WERI-Rb-1 (cell line): ENCODE data around the gene C6orf15.

Source experiments
- DNase-seq: peaks from one replicate; pipeline ENCODE4 v3.0.0-alpha.2; 2020
- H3K27ac ChIP-seq: fragments of 250-450 bp; sonication (Bioruptor Pico); 2 replicates; pipeline ENCODE4 v1.5.1; 2020; ENCODE audit warnings: mild to moderate bottlenecking, moderate library complexity
- H3K27me3 ChIP-seq: fragments of 250-450 bp; sonication (Bioruptor Pico); 2 replicates; pipeline ENCODE4 v1.5.1; 2021; ENCODE audit warnings: mild to moderate bottlenecking, low read depth, moderate library complexity; ENCODE audit not compliant: insufficient read depth, severe bottlenecking
- H3K36me3 ChIP-seq: fragments of 250-450 bp; sonication (Bioruptor Pico); 2 replicates; pipeline ENCODE4 v1.5.1; 2020; ENCODE audit warnings: mild to moderate bottlenecking, moderate library complexity
- H3K4me3 ChIP-seq: 2 replicates; pipeline ENCODE4 v1.5.1; 2011; ENCODE audit warnings: low read depth, mild to moderate bottlenecking, control low read depth, low read length
- H3K9me3 ChIP-seq: fragments of 250-450 bp; sonication (Bioruptor Pico); 2 replicates; pipeline ENCODE4 v1.5.1; 2021; ENCODE audit warnings: mild to moderate bottlenecking, moderate library complexity; ENCODE audit not compliant: severe bottlenecking
- TF ChIP-seq, protein P1 (sequence below): IDR thresholded peaks from 2 replicates; pipeline ENCODE4 v1.5.1; 2011; ENCODE audit warnings: low read depth, mild to moderate bottlenecking, control low read depth, inconsistent platforms, low read length

The C6orf15 gene

DNA sequence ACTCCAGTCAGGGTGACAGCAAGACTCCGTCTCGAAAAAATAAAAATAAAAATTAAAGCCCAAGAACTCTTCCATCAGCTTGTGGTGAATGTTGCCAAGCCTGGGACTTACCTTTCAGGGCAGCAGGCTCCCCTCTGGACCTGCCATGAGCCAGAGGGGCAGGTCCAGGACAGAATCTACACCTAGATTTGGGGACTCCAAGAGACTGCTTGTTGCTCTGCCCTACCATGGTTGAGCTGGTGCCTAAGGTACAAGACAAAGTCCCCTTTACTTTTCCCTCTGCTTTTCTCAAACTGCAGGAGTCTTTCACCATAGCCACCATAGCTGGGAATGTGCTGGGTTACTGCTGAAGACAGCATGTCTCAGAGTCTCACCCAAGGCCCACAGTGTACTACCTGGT is 9.2 kb downstream of the C6orf15 start:
- no peak for DNase-seq
- no peak overlapping the region for H3K4me3 ChIP-seq
- TF ChIP-seq, protein P1, sequence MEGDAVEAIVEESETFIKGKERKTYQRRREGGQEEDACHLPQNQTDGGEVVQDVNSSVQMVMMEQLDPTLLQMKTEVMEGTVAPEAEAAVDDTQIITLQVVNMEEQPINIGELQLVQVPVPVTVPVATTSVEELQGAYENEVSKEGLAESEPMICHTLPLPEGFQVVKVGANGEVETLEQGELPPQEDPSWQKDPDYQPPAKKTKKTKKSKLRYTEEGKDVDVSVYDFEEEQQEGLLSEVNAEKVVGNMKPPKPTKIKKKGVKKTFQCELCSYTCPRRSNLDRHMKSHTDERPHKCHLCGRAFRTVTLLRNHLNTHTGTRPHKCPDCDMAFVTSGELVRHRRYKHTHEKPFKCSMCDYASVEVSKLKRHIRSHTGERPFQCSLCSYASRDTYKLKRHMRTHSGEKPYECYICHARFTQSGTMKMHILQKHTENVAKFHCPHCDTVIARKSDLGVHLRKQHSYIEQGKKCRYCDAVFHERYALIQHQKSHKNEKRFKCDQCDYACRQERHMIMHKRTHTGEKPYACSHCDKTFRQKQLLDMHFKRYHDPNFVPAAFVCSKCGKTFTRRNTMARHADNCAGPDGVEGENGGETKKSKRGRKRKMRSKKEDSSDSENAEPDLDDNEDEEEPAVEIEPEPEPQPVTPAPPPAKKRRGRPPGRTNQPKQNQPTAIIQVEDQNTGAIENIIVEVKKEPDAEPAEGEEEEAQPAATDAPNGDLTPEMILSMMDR: no peak
- no peak overlapping the region for H3K27ac ChIP-seq
- no peaks in the 10 kb centered on the region for H3K9me3 ChIP-seq
- no peaks in the 10 kb centered on the region for H3K36me3 ChIP-seq
- no peaks in the 10 kb centered on the region for H3K27me3 ChIP-seq

DNA sequence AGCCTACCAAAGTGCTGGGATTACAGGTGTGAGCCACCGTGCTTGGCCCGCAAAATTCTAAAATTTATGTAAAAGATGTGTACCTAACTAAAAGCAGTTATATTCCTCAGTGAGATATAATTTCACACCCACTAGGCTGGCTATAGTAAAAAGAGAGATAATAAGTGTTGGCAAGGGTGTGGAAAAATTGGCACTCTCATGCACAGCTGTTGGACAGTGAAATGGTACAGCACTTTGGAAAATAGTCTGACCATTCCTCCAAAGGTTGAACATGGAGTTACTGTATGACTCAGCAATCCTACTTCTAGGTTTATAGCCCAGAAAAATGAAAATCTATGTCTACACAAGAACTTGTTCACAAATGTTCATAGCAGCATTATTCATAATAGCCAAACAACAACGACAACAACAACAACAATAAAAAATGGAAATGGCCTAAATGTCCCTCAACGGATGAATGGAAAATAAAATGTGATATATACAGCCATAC is 13.9 kb downstream of the C6orf15 start:
- H3K27me3 ChIP-seq: no peaks in the 10 kb centered on the region
- H3K9me3 ChIP-seq: no peaks in the 10 kb centered on the region
- no peaks in the 10 kb centered on the region for H3K36me3 ChIP-seq
- TF ChIP-seq, protein P1: no peak
- no peak overlapping the region for H3K27ac ChIP-seq
- no peak overlapping the region for H3K4me3 ChIP-seq
- DNase-seq: no peak

DNA sequence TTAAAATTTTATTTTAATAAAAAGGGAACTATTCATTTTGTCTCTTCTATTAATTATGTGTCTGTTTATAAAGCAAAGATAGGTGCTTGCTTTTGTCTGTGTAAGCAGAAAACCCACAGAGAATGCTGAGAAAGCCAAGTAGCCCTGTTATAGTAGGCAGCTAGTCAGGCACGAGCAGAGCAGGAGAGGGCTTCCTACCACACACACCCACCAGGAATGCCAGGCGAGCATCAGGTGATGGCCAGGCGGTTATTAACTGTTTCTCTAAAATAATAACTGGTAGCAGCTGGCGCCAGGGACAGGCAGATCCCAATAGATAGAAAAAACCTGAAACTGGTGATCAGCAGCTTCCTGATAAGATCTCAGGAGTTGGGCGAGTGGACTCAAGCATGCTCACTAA is 15.7 kb downstream of the C6orf15 start:
- Histone ChIP-seq H3K36me3 (no peaks in the 10 kb centered on the region), H3K27ac (no peak overlapping the region), H3K4me3 (no peak overlapping the region), H3K9me3 (no peaks in the 10 kb centered on the region), H3K27me3 (no peaks in the 10 kb centered on the region)
- no peak for DNase-seq
- TF ChIP-seq, protein P1: no peak

DNA sequence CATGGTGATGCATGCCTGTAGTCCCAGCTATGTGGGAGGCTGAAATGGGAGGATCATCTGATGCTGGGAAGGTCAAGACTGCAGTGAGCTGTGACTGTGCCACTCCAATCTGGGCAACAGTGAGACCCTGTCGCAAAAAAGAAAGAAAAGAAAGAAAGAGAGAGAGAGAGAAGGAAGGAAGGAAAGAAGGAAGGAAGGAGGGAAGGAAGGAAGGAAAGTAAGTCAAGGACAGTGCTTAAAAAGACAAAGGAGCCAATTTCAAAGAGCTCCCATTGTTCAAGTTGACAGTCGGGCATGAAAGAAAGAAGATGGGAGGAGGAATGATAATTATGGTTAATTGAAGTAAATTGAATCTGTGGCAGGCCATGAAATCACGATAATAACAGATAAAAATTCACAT is 16.2 kb downstream of the C6orf15 start:
- H3K36me3 ChIP-seq: no peaks in the 10 kb centered on the region
- TF ChIP-seq, protein P1: no peak
- no peak overlapping the region for H3K27ac ChIP-seq
- no peaks in the 10 kb centered on the region for H3K27me3 ChIP-seq
- no peak overlapping the region for H3K4me3 ChIP-seq
- no peaks in the 10 kb centered on the region for H3K9me3 ChIP-seq
- DNase-seq: no peak

DNA sequence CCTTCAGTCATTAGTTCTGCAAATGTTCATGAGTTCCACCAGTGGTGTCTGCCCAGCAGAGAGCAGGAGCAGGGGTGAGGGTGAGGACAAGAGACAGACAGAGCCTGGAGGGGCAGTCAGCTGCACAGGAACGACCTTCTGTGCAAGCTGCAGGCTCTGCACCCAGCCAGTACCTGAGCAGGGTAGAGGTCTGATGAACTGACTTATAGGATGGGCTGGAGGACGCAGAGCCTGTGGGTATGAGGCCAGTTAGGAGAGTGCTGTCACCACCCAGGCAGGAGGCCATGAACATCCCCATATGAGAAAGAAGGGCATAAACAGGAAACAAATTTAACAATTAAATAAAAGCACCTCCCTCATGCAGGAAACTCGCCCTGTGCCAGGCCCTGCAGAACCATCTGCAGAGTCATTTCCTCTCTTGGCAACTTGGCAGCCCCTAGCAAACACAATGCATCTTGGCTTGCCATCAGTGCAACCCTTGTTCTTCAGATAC is 17.9 kb downstream of the C6orf15 start:
- TF ChIP-seq, protein P1: 0 out of 2 replicates have a peak, but pooled peaks have one; percentile 1
- Histone ChIP-seq H3K4me3 (no peak overlapping the region), H3K27ac (no peak overlapping the region), H3K36me3 (no peaks in the 10 kb centered on the region), H3K27me3 (no peaks in the 10 kb centered on the region), H3K9me3 (no peaks in the 10 kb centered on the region)
- peak; percentile 33 for DNase-seq
